GM19455 (cell line): Measurements from ENCODE around the gene NFASC.

Experiments used
- ATAC-seq: cut with Tn5 transposase; IDR thresholded peaks from one replicate; pipeline ENCODE4 v1.9.1; 2021; ENCODE audit not compliant: unreplicated experiment

The NFASC gene

DNA sequence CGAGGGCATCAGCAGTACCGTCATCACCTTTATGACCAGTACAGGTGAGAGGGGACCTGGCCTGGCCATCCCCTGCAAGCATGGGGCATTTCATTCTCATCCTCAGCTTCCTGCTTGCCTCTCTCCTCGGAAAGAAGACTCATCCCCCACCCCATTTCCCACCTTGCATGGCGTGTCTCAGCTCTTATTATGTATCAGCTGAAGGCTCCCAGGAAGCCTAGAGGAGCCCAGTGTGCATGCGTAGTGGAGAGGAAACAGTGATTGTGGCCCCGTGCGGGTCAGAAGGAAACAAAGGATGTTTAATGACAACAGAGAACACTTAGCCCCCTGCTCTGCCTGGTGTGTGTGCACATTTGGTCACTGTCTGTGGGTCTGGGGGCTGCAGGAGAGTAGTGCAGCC lies 132.0 kb downstream of the NFASC start:
- no peak for ATAC-seq

GRCh38 chr1:205003358-205004131 lies 132.9 kb downstream of the NFASC start:
- no peak for ATAC-seq

- ATAC-seq = no peak
These were observed 133.7 kb downstream of the NFASC start for GRCh38 chr1:205004351-205004750.

GRCh38 chr1:205008896-205009295 lies 138.2 kb downstream of the NFASC start:
- ATAC-seq = no peak

DNA sequence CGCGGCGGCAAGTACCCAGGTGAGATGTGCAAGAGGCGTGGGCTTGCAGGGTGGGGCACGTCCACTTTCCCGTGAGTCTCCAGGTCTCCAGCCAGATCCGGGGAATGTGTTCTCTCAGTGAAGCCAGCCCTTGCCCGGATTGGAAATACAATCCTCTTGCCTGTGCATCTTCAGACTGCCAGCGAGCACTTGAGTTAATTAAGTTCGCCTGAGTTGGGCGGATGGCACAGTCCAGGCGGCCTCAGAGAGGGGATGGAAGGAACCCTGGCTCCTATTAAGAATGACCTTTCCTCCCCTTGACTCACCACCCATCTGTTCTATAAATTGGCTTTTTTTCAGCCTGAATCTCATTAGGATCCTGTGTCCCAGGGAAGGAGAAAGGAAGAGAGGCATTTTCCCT lies 139.0 kb downstream of the NFASC start:
- no peak for ATAC-seq

GRCh38 chr1:205012391-205013140 lies 141.9 kb downstream of the NFASC start:
- no peak for ATAC-seq

DNA sequence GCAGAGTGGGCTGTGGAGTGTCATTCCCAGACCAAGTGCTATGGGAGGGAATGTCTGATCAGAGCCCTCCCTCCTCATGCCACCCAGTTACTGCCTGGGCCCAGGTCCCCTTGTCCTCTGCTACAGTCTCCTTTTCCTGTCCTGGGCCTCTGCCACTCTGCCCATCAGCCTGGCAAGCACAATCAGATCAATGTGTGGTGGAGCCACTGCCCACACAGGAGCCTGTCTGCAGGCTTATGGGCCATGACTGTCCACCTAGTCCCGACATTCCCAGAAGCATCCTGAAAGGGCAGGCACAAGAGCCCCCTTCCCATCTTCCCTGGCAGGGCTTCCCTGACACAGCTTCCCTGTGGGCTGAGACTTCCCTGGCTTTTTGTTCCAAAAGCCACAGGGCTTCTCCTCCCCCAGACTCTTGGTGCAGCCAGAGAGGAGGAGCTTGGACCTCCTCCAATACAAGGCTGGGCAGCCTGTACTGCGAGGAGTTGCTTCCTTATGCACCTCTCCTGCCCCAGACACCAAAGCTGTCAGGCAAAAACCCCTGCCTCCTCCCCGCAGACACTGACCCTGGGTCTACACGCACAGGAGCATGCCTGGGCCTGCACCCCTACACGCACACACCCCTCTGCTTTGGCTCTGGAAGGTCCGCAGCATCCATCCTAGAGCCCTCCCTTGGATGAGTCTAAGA lies 143.2 kb downstream of the NFASC start:
- ATAC-seq = no peak

DNA sequence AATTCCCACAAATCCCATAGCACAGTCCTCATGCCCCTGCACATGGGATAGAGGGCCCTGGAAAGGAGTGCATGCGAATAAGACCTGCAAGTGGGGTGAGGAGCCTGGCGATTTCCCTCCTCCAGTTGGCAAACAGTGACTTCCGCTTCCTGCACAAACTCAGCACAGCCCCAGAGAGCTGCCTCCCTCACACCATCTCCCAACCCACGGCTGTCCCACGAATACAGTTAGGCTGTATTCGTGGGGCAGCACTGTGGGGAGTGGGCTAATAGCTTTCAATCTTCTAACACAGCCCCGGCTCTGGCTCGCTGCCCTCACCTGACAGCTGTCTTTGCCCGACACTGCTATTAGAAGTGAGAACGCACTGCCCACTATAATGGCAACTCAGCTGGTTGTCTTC lies 144.1 kb downstream of the NFASC start:
- no peak for ATAC-seq

DNA sequence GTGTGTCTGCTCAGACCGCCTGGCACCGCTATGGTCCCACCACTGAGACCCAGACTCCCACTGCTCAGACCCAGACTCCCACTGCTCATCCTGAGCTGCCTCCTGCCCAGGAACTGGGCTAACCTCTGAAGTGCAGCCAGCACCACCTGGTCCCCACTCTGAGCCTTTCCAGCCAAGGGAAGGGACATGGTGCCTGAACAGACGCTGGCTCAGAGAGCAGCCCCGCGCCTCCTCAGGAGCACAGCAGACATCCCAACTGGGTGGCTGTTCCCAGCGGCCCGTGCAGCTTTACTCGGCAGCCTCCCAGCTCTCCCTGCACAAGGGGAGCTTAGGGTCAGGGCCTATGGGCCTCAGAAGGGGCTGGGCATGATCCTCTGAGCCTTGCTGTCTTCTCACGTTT lies 144.6 kb downstream of the NFASC start:
- no peak for ATAC-seq

DNA sequence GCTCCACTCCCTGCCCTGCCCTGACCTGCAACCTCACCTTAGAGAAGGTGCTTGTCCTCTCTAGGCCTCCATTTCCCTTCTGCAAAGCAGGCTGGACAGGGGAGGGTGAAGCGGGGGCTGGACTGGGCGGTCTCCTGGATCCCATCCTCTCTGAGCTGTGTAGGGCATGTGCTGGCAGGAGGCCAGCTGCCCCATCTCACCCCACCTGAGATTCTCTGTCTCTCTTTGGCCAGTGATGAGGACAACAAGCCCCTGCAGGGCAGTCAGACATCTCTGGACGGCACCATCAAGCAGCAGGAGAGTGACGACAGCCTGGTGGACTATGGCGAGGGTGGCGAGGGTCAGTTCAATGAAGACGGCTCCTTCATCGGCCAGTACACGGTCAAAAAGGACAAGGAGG lies 145.4 kb downstream of the NFASC start:
- ATAC-seq = no peak

DNA sequence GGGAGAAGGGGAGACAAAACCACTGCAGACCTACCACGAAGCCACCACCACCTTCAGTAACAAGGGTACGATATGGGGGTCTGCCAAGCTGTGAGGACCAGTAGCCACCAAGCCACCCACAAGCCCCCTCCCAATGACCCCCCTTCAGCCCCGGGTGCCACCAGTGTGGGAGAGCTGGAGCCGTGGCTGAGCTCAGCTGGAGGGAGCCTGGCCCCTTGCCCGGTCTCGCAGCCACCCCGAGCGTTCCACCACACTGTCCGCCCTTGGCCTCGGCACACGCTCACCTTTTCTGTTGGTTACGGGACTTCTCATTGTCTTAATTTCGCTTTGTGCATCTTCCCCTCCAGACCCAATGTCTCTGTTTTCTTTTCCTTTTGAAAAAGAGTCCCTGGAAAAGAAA lies 145.9 kb downstream of the NFASC start:
- no peak for ATAC-seq

- ATAC-seq = no peak
These were observed 146.3 kb downstream of the NFASC start for GRCh38 chr1:205017001-205017400.

GRCh38 chr1:205017766-205018165 lies 147.1 kb downstream of the NFASC start:
- no peak for ATAC-seq

GRCh38 chr1:205018381-205018780 lies 147.7 kb downstream of the NFASC start:
- no peak for ATAC-seq

- ATAC-seq = no peak
These were observed 149.8 kb downstream of the NFASC start for GRCh38 chr1:205020466-205020865.

GRCh38 chr1:205024679-205025078 lies 154.0 kb downstream of the NFASC start:
- no peak for ATAC-seq

- no peak for ATAC-seq
These were observed 154.6 kb downstream of the NFASC start for GRCh38 chr1:205025239-205025638.

DNA sequence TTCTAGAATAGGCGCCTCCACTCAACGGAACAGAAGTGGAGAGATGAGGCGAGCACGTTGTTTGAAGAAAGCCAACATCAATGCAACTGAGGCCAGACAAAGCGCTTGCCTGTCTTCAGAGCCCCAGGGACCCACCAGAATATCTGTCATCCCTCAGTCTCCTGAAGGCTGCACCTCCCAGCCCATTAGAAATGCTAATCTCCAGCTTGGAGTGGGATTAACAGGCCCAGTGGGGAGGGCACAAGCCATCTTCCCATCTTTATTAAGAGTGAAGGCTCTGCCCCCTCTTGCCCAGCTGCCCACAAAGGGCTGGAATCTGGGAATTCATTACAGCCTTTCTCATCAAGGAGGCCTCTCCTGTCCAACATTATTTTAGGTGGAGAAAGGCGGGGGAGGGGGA lies 155.5 kb downstream of the NFASC start:
- ATAC-seq = no peak

DNA sequence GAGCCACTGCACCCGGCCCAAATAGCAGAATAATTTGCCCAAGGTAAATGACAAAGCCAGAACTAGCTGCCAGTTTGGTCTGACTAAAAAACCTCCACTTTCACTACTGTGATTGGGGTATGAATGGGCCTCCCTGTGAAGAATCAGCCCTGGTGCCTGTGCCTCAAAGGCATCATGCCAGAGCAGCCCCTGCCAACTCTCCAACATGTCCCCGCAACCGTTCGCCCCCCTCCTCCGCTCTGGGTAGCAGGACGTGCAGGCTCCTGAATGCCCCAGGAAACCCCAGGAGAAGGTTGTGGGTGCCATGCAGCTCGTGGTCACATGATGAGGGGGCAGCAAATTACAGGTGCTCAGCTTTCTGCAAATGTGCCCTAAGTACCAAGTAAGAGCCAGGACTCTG lies 157.7 kb downstream of the NFASC start:
- no peak for ATAC-seq

DNA sequence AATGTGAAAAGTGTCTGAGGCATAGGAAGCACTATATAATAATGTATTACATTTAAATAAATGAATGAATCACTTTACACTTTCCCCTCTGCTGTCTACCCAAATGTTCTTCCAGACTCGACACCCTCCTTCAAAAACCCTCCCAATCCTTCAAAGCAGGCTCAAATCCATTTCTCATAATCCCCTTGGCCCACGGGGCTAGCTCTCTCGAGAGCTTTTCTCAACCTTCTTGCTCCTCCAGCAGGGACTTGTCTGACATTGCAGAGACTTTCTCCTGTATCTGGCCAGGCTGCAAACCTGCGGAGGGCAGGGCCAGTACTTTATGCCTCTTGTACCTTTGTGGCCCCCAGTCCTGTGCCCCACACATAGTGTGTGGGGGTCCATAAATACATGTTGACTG lies 158.3 kb downstream of the NFASC start:
- ATAC-seq = no peak

- ATAC-seq = no peak
These were observed 159.6 kb downstream of the NFASC start for GRCh38 chr1:205030241-205030640.

- no peak for ATAC-seq
These were observed 160.2 kb downstream of the NFASC start for GRCh38 chr1:205030896-205031295.
